ENCODE data around the gene AMACR. TPM values are rescaled to one million over a fixed set of nuclear protein-coding genes. Genes with fewer than 3 reads are reported as not detected.
A peak's percentile ranks its signal among the peaks of the same experiment; 100 is the strongest.

AMACR gene
- total and polyA plus RNA-seq, 4 experiments from 2014 or later: 5.2 to 9.2 (median 7.4) TPM

- no peak overlapping the region for H3K27ac ChIP-seq (ENCODE audit: low read depth, low read length)
- H3K27ac Mint-ChIP-seq: peak overlapping the region; percentile 13 to 84 (median 72)
- H3K9me3 Mint-ChIP-seq: no peaks in the 10 kb centered on the region
- no peaks in the 10 kb centered on the region for H3K27me3 Mint-ChIP-seq
- ChIA-PET CTCF (ENCODE audit: partially characterized antibody) (interaction anchor here (0.8 to 1.7 kb wide), 3 partner anchors 9 to 25 kb away, joined by 3 to 6 read pairs (median 3); partner anchors contain the start of gene AMACR), POLR2A (ENCODE audit: partially characterized antibody) (interaction anchor here (0.7 kb wide), 2 partner anchors 9 to 14 kb away, joined by 3 read pairs; partner anchors contain the start of gene AMACR)
- no peak for DNase-seq
- peaks cover 32 to 39% of the 10 kb centered on the region in 2 donors for H3K36me3 Mint-ChIP-seq
- no peaks in the 10 kb centered on the region for H3K9me3 ChIP-seq (ENCODE audit: control insufficient read depth in 1 of 2, low read length in 2 of 2)
- H3K36me3 ChIP-seq (ENCODE audit: insufficient read depth, low read length): no peaks in the 10 kb centered on the region
- intact Hi-C loops (cut with micrococcal nuclease): no loop called here
- no peaks in the 10 kb centered on the region for H3K27me3 ChIP-seq (ENCODE audit: insufficient read depth, low read length)
- H3K4me3 Mint-ChIP-seq: peak overlapping the region in 4 of 8 donors; percentile 4 to 35 (median 22)
- H3K4me1 Mint-ChIP-seq: peaks cover 14 to 22% (median 17%) of the 10 kb centered on the region in 4 donors
- H3K4me3 ChIP-seq (ENCODE audit: low read length in 2 of 2): no peak overlapping the region
- peaks cover 8% of the 10 kb centered on the region for H3K4me1 ChIP-seq (ENCODE audit: insufficient read depth, low read length)
Measured at GRCh38 chr5:34022121-34022705, 14.4 kb upstream of the AMACR start.

GRCh38 chr5:34021334-34021733 is 13.5 kb upstream of the AMACR start:
- Mint-ChIP-seq H3K36me3 (peaks cover 32 to 39% of the 10 kb centered on the region in 2 donors), H3K4me1 (peaks cover 14 to 22% (median 17%) of the 10 kb centered on the region in 4 donors), H3K4me3 (peak overlapping the region in 2 of 8 donors; percentile 35 to 66), H3K27me3 (no peaks in the 10 kb centered on the region), H3K27ac (peak overlapping the region in 6 of 7 donors; percentile 7 to 89 (median 65)), H3K9me3 (no peaks in the 10 kb centered on the region)
- DNase-seq: no peak
- ChIA-PET CTCF (ENCODE audit: partially characterized antibody) (interaction anchor here (0.8 to 2.0 kb wide), 4 partner anchors 10 to 24 kb away, joined by 3 to 6 read pairs (median 4); partner anchors contain the start of gene AMACR), POLR2A (ENCODE audit: partially characterized antibody) (interaction anchor here (1.6 kb wide), 1 partner anchor 13 kb away, joined by 7 read pairs; the partner anchor contains the start of gene AMACR)
- Histone ChIP-seq H3K27ac (ENCODE audit: low read depth, low read length) (no peak overlapping the region), H3K9me3 (ENCODE audit: control insufficient read depth in 1 of 2, low read length in 2 of 2) (no peaks in the 10 kb centered on the region), H3K4me1 (ENCODE audit: insufficient read depth, low read length) (peaks cover 8% of the 10 kb centered on the region), H3K4me3 (ENCODE audit: low read length in 2 of 2) (no peak overlapping the region), H3K36me3 (ENCODE audit: insufficient read depth, low read length) (no peaks in the 10 kb centered on the region), H3K27me3 (ENCODE audit: insufficient read depth, low read length) (no peaks in the 10 kb centered on the region)
- intact Hi-C loops (cut with micrococcal nuclease): no loop called here

GRCh38 chr5:34020726-34021125 is 12.9 kb upstream of the AMACR start:
- no peak overlapping the region for H3K27ac Mint-ChIP-seq

GRCh38 chr5:34017254-34017653 is 9.4 kb upstream of the AMACR start:
- H3K27ac Mint-ChIP-seq: no peak overlapping the region
- H3K4me3 ChIP-seq (ENCODE audit: low read length in 2 of 2): no peak overlapping the region
- intact Hi-C loops (cut with micrococcal nuclease): no loop called here
- no peak overlapping the region for H3K27ac ChIP-seq (ENCODE audit: low read depth, low read length)
- no peaks in the 10 kb centered on the region for H3K27me3 Mint-ChIP-seq
- peaks cover 9 to 13% (median 10%) of the 10 kb centered on the region in 4 donors for H3K4me1 Mint-ChIP-seq
- H3K9me3 ChIP-seq (ENCODE audit: control insufficient read depth in 1 of 2, low read length in 2 of 2): no peaks in the 10 kb centered on the region
- peaks cover 19 to 25% of the 10 kb centered on the region in 2 donors for H3K36me3 Mint-ChIP-seq
- H3K36me3 ChIP-seq (ENCODE audit: insufficient read depth, low read length): no peaks in the 10 kb centered on the region
- ChIA-PET CTCF (ENCODE audit: partially characterized antibody) (interaction anchor here (0.6 to 1.2 kb wide), 3 partner anchors 9 to 468 kb away, joined by 3 to 4 read pairs (median 3); no protein-coding TSS in a partner anchor), POLR2A (ENCODE audit: partially characterized antibody) (no interaction called here)
- peaks cover 0 to 5% (median 0%) of the 10 kb centered on the region in 8 donors for H3K9me3 Mint-ChIP-seq
- peaks cover 5% of the 10 kb centered on the region for H3K4me1 ChIP-seq (ENCODE audit: insufficient read depth, low read length)
- DNase-seq: no peak
- H3K27me3 ChIP-seq (ENCODE audit: insufficient read depth, low read length): no peaks in the 10 kb centered on the region
- H3K4me3 Mint-ChIP-seq: no peak overlapping the region

More at GRCh38 chr5:34020726-34021125, 12.9 kb upstream of the AMACR start:
- H3K4me1 Mint-ChIP-seq: peaks cover 14 to 22% (median 17%) of the 10 kb centered on the region in 4 donors
- H3K27me3 Mint-ChIP-seq: no peaks in the 10 kb centered on the region
- Histone ChIP-seq H3K36me3 (ENCODE audit: insufficient read depth, low read length) (no peaks in the 10 kb centered on the region), H3K4me1 (ENCODE audit: insufficient read depth, low read length) (peaks cover 8% of the 10 kb centered on the region), H3K9me3 (ENCODE audit: control insufficient read depth in 1 of 2, low read length in 2 of 2) (no peaks in the 10 kb centered on the region), H3K4me3 (ENCODE audit: low read length in 2 of 2) (no peak overlapping the region), H3K27ac (ENCODE audit: low read depth, low read length) (no peak overlapping the region), H3K27me3 (ENCODE audit: insufficient read depth, low read length) (no peaks in the 10 kb centered on the region)
- no peak overlapping the region for H3K4me3 Mint-ChIP-seq
- no peaks in the 10 kb centered on the region for H3K9me3 Mint-ChIP-seq
- intact Hi-C loops (cut with micrococcal nuclease): no loop called here
- ChIA-PET POLR2A (ENCODE audit: partially characterized antibody) (interaction anchor here (1.6 kb wide), 1 partner anchor 13 kb away, joined by 7 read pairs; the partner anchor contains the start of gene AMACR), CTCF (ENCODE audit: partially characterized antibody) (interaction anchor here (2.0 kb wide), 1 partner anchor 22 kb away, joined by 6 read pairs; no protein-coding TSS in a partner anchor)
- H3K36me3 Mint-ChIP-seq: peaks cover 26 to 34% of the 10 kb centered on the region in 2 donors
- DNase-seq: no peak

GRCh38 chr5:34016750-34017149 is 8.9 kb upstream of the AMACR start:
- H3K4me3 ChIP-seq (ENCODE audit: low read length in 2 of 2): no peak overlapping the region
- peaks cover 4 to 8% (median 5%) of the 10 kb centered on the region in 4 donors for H3K4me1 Mint-ChIP-seq
- H3K4me3 Mint-ChIP-seq: no peak overlapping the region
- peaks cover 0 to 5% (median 0%) of the 10 kb centered on the region in 8 donors for H3K9me3 Mint-ChIP-seq
- intact Hi-C loops (cut with micrococcal nuclease): no loop called here
- ChIA-PET CTCF (ENCODE audit: partially characterized antibody) (interaction anchor here (1.2 kb wide), 1 partner anchor 19 kb away, joined by 3 read pairs; no protein-coding TSS in a partner anchor), POLR2A (ENCODE audit: partially characterized antibody) (no interaction called here)
- peaks cover under 1% of the 10 kb centered on the region for H3K4me1 ChIP-seq (ENCODE audit: insufficient read depth, low read length)
- no peak overlapping the region for H3K27ac Mint-ChIP-seq
- no peaks in the 10 kb centered on the region for H3K9me3 ChIP-seq (ENCODE audit: control insufficient read depth in 1 of 2, low read length in 2 of 2)
- H3K36me3 ChIP-seq (ENCODE audit: insufficient read depth, low read length): no peaks in the 10 kb centered on the region
- H3K27me3 Mint-ChIP-seq: no peaks in the 10 kb centered on the region
- H3K27ac ChIP-seq (ENCODE audit: low read depth, low read length): no peak overlapping the region
- H3K27me3 ChIP-seq (ENCODE audit: insufficient read depth, low read length): no peaks in the 10 kb centered on the region
- no peak for DNase-seq
- H3K36me3 Mint-ChIP-seq: peaks cover 17 to 23% of the 10 kb centered on the region in 2 donors

GRCh38 chr5:34016222-34016621 is 8.4 kb upstream of the AMACR start:
- no peaks in the 10 kb centered on the region for H3K36me3 ChIP-seq (ENCODE audit: insufficient read depth, low read length)
- H3K27me3 ChIP-seq (ENCODE audit: insufficient read depth, low read length): no peaks in the 10 kb centered on the region
- Mint-ChIP-seq H3K27ac (no peak overlapping the region), H3K4me1 (peaks cover under 1 to 3% (median under 1%) of the 10 kb centered on the region in 4 donors), H3K36me3 (peaks cover 13 to 19% of the 10 kb centered on the region in 2 donors), H3K9me3 (peaks cover 0 to 5% (median 0%) of the 10 kb centered on the region in 8 donors), H3K4me3 (no peak overlapping the region), H3K27me3 (no peaks in the 10 kb centered on the region)
- H3K9me3 ChIP-seq (ENCODE audit: control insufficient read depth in 1 of 2, low read length in 2 of 2): no peaks in the 10 kb centered on the region
- H3K27ac ChIP-seq (ENCODE audit: low read depth, low read length): no peak overlapping the region
- DNase-seq: no peak
- H3K4me1 ChIP-seq (ENCODE audit: insufficient read depth, low read length): no peaks in the 10 kb centered on the region
- CTCF ChIA-PET (ENCODE audit: partially characterized antibody): no interaction called here
- H3K4me3 ChIP-seq (ENCODE audit: low read length in 2 of 2): no peak overlapping the region
- POLR2A ChIA-PET (ENCODE audit: partially characterized antibody): no interaction called here
- intact Hi-C loops (cut with micrococcal nuclease): no loop called here

GRCh38 chr5:34015120-34015822 is 7.4 kb upstream of the AMACR start:
- no peak for DNase-seq
- Histone ChIP-seq H3K27me3 (ENCODE audit: insufficient read depth, low read length) (no peaks in the 10 kb centered on the region), H3K4me3 (ENCODE audit: low read length in 2 of 2) (no peak overlapping the region), H3K4me1 (ENCODE audit: insufficient read depth, low read length) (no peaks in the 10 kb centered on the region), H3K36me3 (ENCODE audit: insufficient read depth, low read length) (no peaks in the 10 kb centered on the region), H3K9me3 (ENCODE audit: control insufficient read depth in 1 of 2, low read length in 2 of 2) (no peaks in the 10 kb centered on the region), H3K27ac (ENCODE audit: low read depth, low read length) (no peak overlapping the region)
- no peaks in the 10 kb centered on the region for H3K27me3 Mint-ChIP-seq
- ChIA-PET POLR2A (ENCODE audit: partially characterized antibody) (no interaction called here), CTCF (ENCODE audit: partially characterized antibody) (interaction anchor here (0.5 to 1.4 kb wide), 2 partner anchors 13 to 18 kb away, joined by 3 read pairs; no protein-coding TSS in a partner anchor)
- no peak overlapping the region for H3K4me3 Mint-ChIP-seq
- peaks cover 0 to 5% (median 0%) of the 10 kb centered on the region in 8 donors for H3K9me3 Mint-ChIP-seq
- intact Hi-C loops (cut with micrococcal nuclease): no loop called here
- no peak overlapping the region for H3K27ac Mint-ChIP-seq
- H3K4me1 Mint-ChIP-seq: no peaks in the 10 kb centered on the region
- H3K36me3 Mint-ChIP-seq: peaks cover 8 to 11% of the 10 kb centered on the region in 2 donors
